GM23338 (cell line): Measurements from ENCODE around the gene ECE1. TPM values are rescaled to one million over a fixed set of nuclear protein-coding genes. Genes with fewer than 3 reads are reported as not detected.

Experiments
- ATAC-seq: fragments of 200-7000 bp; cut with Tn5 transposase; 3 replicates; pipeline ENCODE4 v1.9.1; 2020
- DNase-seq: peaks from one replicate; pipeline ENCODE4 v3.0.0-alpha.2; 2015; ENCODE audit warnings: low spot score
- H2AFZ ChIP-seq: fragments of 200-600 bp; sonication (generic); 2 replicates; pipeline ENCODE4 v1.8.0; 2016; ENCODE audit warnings: antibody characterized with exemption, mild to moderate bottlenecking, moderate library complexity
- H3F3A ChIP-seq: fragments of 200-600 bp; sonication (generic); replicated peaks from 2 replicates; pipeline ENCODE4 v1.8.0; 2017; ENCODE audit warnings: antibody characterized with exemption, mixed run types, low read depth
- H3K27ac ChIP-seq: fragments of 200-600 bp; sonication (generic); 2 replicates; pipeline ENCODE4 v1.6.1; 2016; ENCODE audit warnings: low read depth
- H3K27me3 ChIP-seq: fragments of 200-600 bp; sonication (generic); 2 replicates; pipeline ENCODE4 v1.8.0; 2016; ENCODE audit warnings: mild to moderate bottlenecking, mixed run types, moderate library complexity; ENCODE audit not compliant: insufficient read depth
- H3K36me3 ChIP-seq: fragments of 200-600 bp; sonication (generic); 2 replicates; pipeline ENCODE4 v1.8.0; 2016; ENCODE audit warnings: mild to moderate bottlenecking; ENCODE audit not compliant: insufficient read depth
- H3K4me1 ChIP-seq: fragments of 200-600 bp; sonication (generic); 2 replicates; pipeline ENCODE4 v1.8.0; 2016; ENCODE audit warnings: mild to moderate bottlenecking, moderate library complexity; ENCODE audit not compliant: insufficient read depth
- H3K4me2 ChIP-seq: fragments of 200-600 bp; sonication (generic); 2 replicates; pipeline ENCODE4 v1.7.1; 2017; ENCODE audit warnings: mixed run types
- H3K4me3 ChIP-seq: fragments of 200-600 bp; sonication (generic); 2 replicates; pipeline ENCODE4 v1.6.1; 2016; ENCODE audit warnings: mixed run types
- H3K79me2 ChIP-seq: fragments of 200-600 bp; sonication (generic); replicated peaks from 2 replicates; pipeline ENCODE4 v1.8.0; 2017; ENCODE audit warnings: mild to moderate bottlenecking; ENCODE audit not compliant: insufficient read depth
- H3K9me2 ChIP-seq: fragments of 200-600 bp; sonication (generic); 2 replicates; pipeline ENCODE4 v1.8.0; 2017; ENCODE audit not compliant: insufficient read depth
- H4K20me1 ChIP-seq: fragments of 200-600 bp; sonication (generic); replicated peaks from 2 replicates; pipeline ENCODE4 v1.8.0; 2017; ENCODE audit warnings: mild to moderate bottlenecking; ENCODE audit not compliant: insufficient read depth
- H3K27ac Mint-ChIP-seq: 2 replicates; pipeline ENCODE4 v1.8.0; 2020; ENCODE audit warnings: inconsistent platforms, mild to moderate bottlenecking, moderate library complexity, mixed read lengths
- H3K27me3 Mint-ChIP-seq: 3 replicates; pipeline ENCODE4 v1.8.0; 2022; ENCODE audit warnings: low read depth, mild to moderate bottlenecking, moderate library complexity, mixed read lengths, inconsistent platforms; ENCODE audit not compliant: insufficient read depth, poor library complexity
- H3K36me3 Mint-ChIP-seq: 3 replicates; pipeline ENCODE4 v1.8.0; 2021; ENCODE audit warnings: low read depth, mild to moderate bottlenecking, inconsistent platforms, moderate library complexity, mixed read lengths
- H3K4me1 Mint-ChIP-seq: 3 replicates; pipeline ENCODE4 v1.8.0; 2020; ENCODE audit warnings: mild to moderate bottlenecking, inconsistent platforms, mixed read lengths
- H3K4me3 Mint-ChIP-seq: 3 replicates; pipeline ENCODE4 v1.8.0; 2021; ENCODE audit warnings: moderate library complexity, mild to moderate bottlenecking, inconsistent platforms, mixed read lengths
- H3K9me3 Mint-ChIP-seq: 3 replicates; pipeline ENCODE4 v1.8.0; 2020; ENCODE audit warnings: moderate library complexity, mild to moderate bottlenecking, inconsistent platforms, mixed read lengths
- CREB1 ChIP-seq: fragments of 250-450 bp; sonication (Bioruptor Pico); IDR thresholded peaks from 2 replicates; pipeline ENCODE4 v1.5.0; 2020; ENCODE audit warnings: low read depth, mild to moderate bottlenecking, moderate library complexity
- EZH2 ChIP-seq: fragments of 200-600 bp; sonication (generic); IDR thresholded peaks from one replicate; pipeline ENCODE4 v1.8.0; 2017; ENCODE audit warnings: antibody characterized with exemption, mild to moderate bottlenecking, low read depth; ENCODE audit not compliant: unreplicated experiment
- POLR2AphosphoS5 ChIP-seq: IDR thresholded peaks from 2 replicates; pipeline ENCODE4 v1.6.1; 2016; ENCODE audit warnings: antibody characterized with exemption, low read depth
- REST ChIP-seq: IDR thresholded peaks from one replicate; pipeline ENCODE4 v1.6.1; 2018; ENCODE audit warnings: antibody characterized with exemption; ENCODE audit not compliant: unreplicated experiment
- ZNF462 ChIP-seq: fragments of 250-450 bp; sonication (Bioruptor Pico); IDR thresholded peaks from 2 replicates; pipeline ENCODE4 v1.5.0; 2020; ENCODE audit warnings: mild to moderate bottlenecking, moderate library complexity
- polyA plus RNA-seq: library from polyadenylated mRNA; unstranded; fragments of >200 nt; fragmentation: Nextera tagmentation; extraction: Ambion mirVana; gene quantifications from 2 replicates; pipeline ENCODE4 v1.2.1, GENCODE V29; 2016
- total RNA-seq: library from RNA; depleted of rRNA; stranded (reverse); fragments of >200 nt; shearing (Covaris generic); gene quantifications from 2 replicates; pipeline ENCODE4 v1.2.3, GENCODE V29; 2014

The ECE1 gene
- total and polyA plus RNA-seq, 2 experiments from 2014 or later = 11.0 to 45.0 TPM

- TF ChIP-seq ZNF462 = no peak
Observed at GRCh38 chr1:21318057-21318713, 27.9 kb upstream of the ECE1 start (continued).

GRCh38 chr1:21317690-21318043 lies 27.4 kb upstream of the ECE1 start:
- H3K27ac ChIP-seq = no peak overlapping the region
- H3K4me1 Mint-ChIP-seq = peaks cover 74% of the 10 kb centered on the region
- no peak for DNase-seq
- ATAC-seq = no peak
- H3K27me3 Mint-ChIP-seq = peaks cover 12% of the 10 kb centered on the region
- no peaks in the 10 kb centered on the region for H3K36me3 Mint-ChIP-seq
- no peaks in the 10 kb centered on the region for H3K36me3 ChIP-seq
- no peak overlapping the region for H2AFZ ChIP-seq
- H3K27ac Mint-ChIP-seq = peak overlapping the region; percentile 7; the same call in 1 of the 2 replicates
- H3K27me3 ChIP-seq = no peaks in the 10 kb centered on the region
- H3F3A ChIP-seq = 0 out of 2 replicates have a peak, but pooled peaks cover 3% of the 10 kb centered on the region
- H3K4me1 ChIP-seq = peaks cover 71% of the 10 kb centered on the region
- no peak overlapping the region for H3K4me3 Mint-ChIP-seq
- H3K9me2 ChIP-seq = no peaks in the 10 kb centered on the region
- no peaks in the 10 kb centered on the region for H3K9me3 Mint-ChIP-seq
- H3K79me2 ChIP-seq = peaks cover 17% of the 10 kb centered on the region
- no peaks in the 10 kb centered on the region; the same call in 1 of the 2 replicates for H4K20me1 ChIP-seq
- no peak overlapping the region for H3K4me2 ChIP-seq
- no peak overlapping the region for H3K4me3 ChIP-seq
- TF ChIP-seq CREB1 (CRISPR knock-in tag) (no peak), POLR2AphosphoS5 (no peak), ZNF462 (no peak), REST (no peak), EZH2 (no peak)
